Activated CD8-positive, alpha-beta T cell treated with anti-CD3 and anti-CD28 coated beads for 36 hours (primary cell): ENCODE data around the gene TSPAN5. TPM values are rescaled to one million over a fixed set of nuclear protein-coding genes. Genes with fewer than 3 reads are reported as not detected.

ENCODE experiments used
- ATAC-seq: fragments of 200-7000 bp; cut with Tn5 transposase; one replicate; pipeline ENCODE4 v1.10.0; 2021; ENCODE audit warnings: mild to moderate bottlenecking, moderate library complexity
- CTCF ChIA-PET: fragments of 350-600 bp; sonication (Branson Sonifier 250); formaldehyde crosslinking; loops from one replicate; lab custom pipeline; 2021; ENCODE audit warnings: antibody characterized with exemption; lab: Charles Lee
- POLR2A ChIA-PET: fragments of 350-600 bp; sonication (Branson Sonifier 250); formaldehyde crosslinking; loops from one replicate; lab custom pipeline; 2021; ENCODE audit warnings: antibody characterized with exemption; lab: Charles Lee
- DNase-seq: peaks from one replicate; pipeline ENCODE4 v3.0.0-alpha.2; 2020
- H3K27ac Mint-ChIP-seq: one replicate; pipeline ENCODE4 v1.8.0; 2021; ENCODE audit warnings: mild to moderate bottlenecking, mixed read lengths
- H3K27me3 Mint-ChIP-seq: one replicate; pipeline ENCODE4 v1.8.0; 2021; ENCODE audit warnings: mixed read lengths
- H3K36me3 Mint-ChIP-seq: one replicate; pipeline ENCODE4 v1.8.0; 2021; ENCODE audit warnings: low read depth, mixed read lengths
- H3K4me1 Mint-ChIP-seq: one replicate; pipeline ENCODE4 v1.8.0; 2021; ENCODE audit warnings: low read depth, mixed read lengths
- H3K4me3 Mint-ChIP-seq: one replicate; pipeline ENCODE4 v1.8.0; 2021; ENCODE audit warnings: mild to moderate bottlenecking, moderate library complexity, mixed read lengths
- H3K9me3 Mint-ChIP-seq: one replicate; pipeline ENCODE4 v1.8.0; 2021; ENCODE audit warnings: mixed read lengths
- intact Hi-C: fragments of 100-400 bp; cut with micrococcal nuclease; formaldehyde crosslinking; loops from one replicate; pipeline ENCODE4 v1.10.0; 2022
- total RNA-seq, 2 experiments: library from RNA; stranded (reverse); gene quantifications; one replicate each; pipeline ENCODE4 v1.2.3, GENCODE V29; 2021
- TF ChIP-seq, protein P1 (sequence below): fragments of 200-600 bp; IDR thresholded peaks from one replicate; pipeline ENCODE4 v1.8.0; 2022; ENCODE audit warnings: antibody characterized with exemption, mild to moderate bottlenecking

Gene TSPAN5
- total RNA-seq, 2 experiments from 2014 or later: 18.5 to 21.9 TPM

DNA sequence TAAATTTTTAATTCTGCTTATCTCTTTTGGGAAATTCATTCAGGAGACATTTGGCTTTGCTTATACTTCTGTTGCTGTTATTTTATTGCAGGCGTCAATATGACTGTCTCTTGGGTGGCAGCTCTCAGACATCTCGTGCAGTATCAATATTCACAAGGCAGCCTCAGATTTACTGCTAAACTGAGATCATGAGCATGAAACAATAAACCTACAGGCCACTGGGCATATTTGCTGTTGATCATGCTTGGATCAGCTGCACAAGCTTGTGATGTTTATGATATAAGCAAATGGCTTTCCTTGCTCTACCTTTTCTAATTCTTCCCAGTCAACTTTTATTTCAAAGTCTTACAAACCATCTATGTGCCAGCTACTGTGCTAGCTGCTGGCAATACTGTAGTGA lies 39.2 kb downstream of the TSPAN5 start:
- ChIA-PET CTCF (no interaction called here), POLR2A (interaction anchor here (0.7 kb wide), 1 partner anchor 16 kb away, joined by 4 read pairs; no protein-coding TSS in a partner anchor)

DNA sequence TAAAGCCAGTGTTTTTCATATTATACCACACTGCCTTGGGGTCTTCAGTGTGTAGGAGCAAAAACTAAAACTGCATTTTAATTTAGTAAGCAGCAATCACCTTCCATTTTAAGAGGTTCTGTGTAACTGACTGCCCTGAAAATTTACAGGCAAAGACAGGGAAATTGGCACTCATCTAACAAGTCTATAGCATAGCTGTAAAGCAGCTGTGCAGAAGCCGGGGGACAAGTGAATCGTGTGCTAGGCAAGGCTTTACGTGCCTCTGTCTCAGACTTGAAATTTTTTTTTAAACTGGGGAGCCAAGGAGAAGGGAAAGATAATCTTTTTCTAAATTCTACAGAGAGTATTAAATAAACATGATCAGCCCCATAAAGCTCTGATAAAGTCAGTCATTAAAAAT lies 39.7 kb downstream of the TSPAN5 start:
- DNase-seq (no peak), ATAC-seq (no peak)
- Mint-ChIP-seq H3K36me3 (no peaks in the 10 kb centered on the region), H3K27ac (no peak overlapping the region), H3K4me1 (peaks cover 32% of the 10 kb centered on the region), H3K27me3 (no peaks in the 10 kb centered on the region), H3K9me3 (no peaks in the 10 kb centered on the region), H3K4me3 (no peak overlapping the region)
- ChIA-PET POLR2A (interaction anchor here (0.7 kb wide), 1 partner anchor 16 kb away, joined by 4 read pairs; no protein-coding TSS in a partner anchor), CTCF (no interaction called here)
- intact Hi-C loops: no loop called here
- TF ChIP-seq, protein P1, sequence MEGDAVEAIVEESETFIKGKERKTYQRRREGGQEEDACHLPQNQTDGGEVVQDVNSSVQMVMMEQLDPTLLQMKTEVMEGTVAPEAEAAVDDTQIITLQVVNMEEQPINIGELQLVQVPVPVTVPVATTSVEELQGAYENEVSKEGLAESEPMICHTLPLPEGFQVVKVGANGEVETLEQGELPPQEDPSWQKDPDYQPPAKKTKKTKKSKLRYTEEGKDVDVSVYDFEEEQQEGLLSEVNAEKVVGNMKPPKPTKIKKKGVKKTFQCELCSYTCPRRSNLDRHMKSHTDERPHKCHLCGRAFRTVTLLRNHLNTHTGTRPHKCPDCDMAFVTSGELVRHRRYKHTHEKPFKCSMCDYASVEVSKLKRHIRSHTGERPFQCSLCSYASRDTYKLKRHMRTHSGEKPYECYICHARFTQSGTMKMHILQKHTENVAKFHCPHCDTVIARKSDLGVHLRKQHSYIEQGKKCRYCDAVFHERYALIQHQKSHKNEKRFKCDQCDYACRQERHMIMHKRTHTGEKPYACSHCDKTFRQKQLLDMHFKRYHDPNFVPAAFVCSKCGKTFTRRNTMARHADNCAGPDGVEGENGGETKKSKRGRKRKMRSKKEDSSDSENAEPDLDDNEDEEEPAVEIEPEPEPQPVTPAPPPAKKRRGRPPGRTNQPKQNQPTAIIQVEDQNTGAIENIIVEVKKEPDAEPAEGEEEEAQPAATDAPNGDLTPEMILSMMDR: no peak

More for the DNA sequence above, 39.2 kb downstream of the TSPAN5 start:
- no peaks in the 10 kb centered on the region for H3K36me3 Mint-ChIP-seq
- no peaks in the 10 kb centered on the region for H3K9me3 Mint-ChIP-seq
- ATAC-seq (no peak), DNase-seq (no peak)
- no peak overlapping the region for H3K4me3 Mint-ChIP-seq
- no peak overlapping the region for H3K27ac Mint-ChIP-seq
- H3K4me1 Mint-ChIP-seq: peaks cover 32% of the 10 kb centered on the region
- TF ChIP-seq, protein P1: no peak
- intact Hi-C loops: no loop called here
- no peaks in the 10 kb centered on the region for H3K27me3 Mint-ChIP-seq

DNA sequence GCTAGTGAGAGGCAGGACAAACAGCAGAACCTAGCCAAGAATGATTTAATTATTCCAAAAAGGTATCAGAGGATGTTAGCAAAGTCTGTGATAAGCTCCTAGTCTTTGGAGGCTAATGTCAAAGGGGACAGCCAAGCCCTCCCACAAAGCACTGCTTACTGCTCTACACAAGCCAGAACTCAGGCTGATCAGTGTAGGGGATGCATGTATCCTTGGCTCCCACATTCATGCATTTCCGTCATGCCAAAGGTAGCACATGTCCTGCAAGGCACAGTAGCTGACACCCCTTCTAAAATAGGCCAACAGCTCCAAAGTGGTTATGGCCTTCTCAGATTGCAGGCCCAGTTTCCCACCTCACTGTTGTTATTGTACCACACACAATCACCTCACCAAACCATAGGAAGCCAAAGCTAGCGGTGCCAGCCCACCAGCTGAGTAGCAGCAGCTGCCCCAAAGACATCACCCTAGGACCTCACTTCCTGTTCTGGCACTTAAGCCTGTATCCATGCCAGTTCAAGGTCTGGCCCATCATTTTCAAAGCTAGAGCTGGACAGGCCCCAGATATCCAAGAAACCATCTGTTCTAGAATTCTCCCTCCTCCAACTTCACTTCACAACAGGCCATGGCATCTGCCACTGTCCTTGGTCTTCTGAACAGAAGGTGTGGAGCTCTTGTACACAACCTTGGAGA lies 40.9 kb downstream of the TSPAN5 start:
- H3K27me3 Mint-ChIP-seq: no peaks in the 10 kb centered on the region
- H3K36me3 Mint-ChIP-seq: no peaks in the 10 kb centered on the region
- DNase-seq (no peak), ATAC-seq (no peak)
- ChIA-PET CTCF (interaction anchor here (2.0 kb wide), 1 partner anchor 18 kb away, joined by 7 read pairs; no protein-coding TSS in a partner anchor), POLR2A (interaction anchor here (0.9 kb wide), 1 partner anchor 41 kb away, joined by 3 read pairs; the partner anchor contains the start of gene TSPAN5)
- intact Hi-C loops: no loop called here
- TF ChIP-seq, protein P1: no peak
- no peak overlapping the region for H3K27ac Mint-ChIP-seq
- no peak overlapping the region for H3K4me3 Mint-ChIP-seq
- H3K4me1 Mint-ChIP-seq: peaks cover 36% of the 10 kb centered on the region
- H3K9me3 Mint-ChIP-seq: no peaks in the 10 kb centered on the region

DNA sequence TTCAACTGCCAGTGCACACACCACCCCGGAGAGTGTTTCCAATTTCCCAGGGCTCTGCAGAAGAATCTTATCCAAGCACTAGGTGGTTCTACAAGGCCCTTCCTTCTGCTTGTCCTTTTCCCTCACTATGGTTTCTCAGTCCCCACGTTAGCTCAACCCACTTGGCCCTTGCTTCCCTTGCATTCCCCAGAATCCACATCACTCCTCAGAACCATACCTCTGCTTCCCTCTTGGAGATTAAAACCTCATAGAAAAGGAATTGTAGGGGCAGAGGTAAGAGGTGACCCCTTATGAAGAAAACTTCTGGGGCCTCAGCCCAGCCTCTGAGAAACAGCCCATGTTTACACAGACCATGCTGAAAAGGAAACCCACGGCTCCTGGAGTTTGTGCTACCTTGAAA lies 42.4 kb downstream of the TSPAN5 start:
- H3K27ac Mint-ChIP-seq: no peak overlapping the region
- H3K27me3 Mint-ChIP-seq: no peaks in the 10 kb centered on the region
- no peaks in the 10 kb centered on the region for H3K36me3 Mint-ChIP-seq
- TF ChIP-seq, protein P1: no peak
- DNase-seq (no peak), ATAC-seq (no peak)
- no peaks in the 10 kb centered on the region for H3K9me3 Mint-ChIP-seq
- POLR2A ChIA-PET: no interaction called here
- H3K4me1 Mint-ChIP-seq: peaks cover 35% of the 10 kb centered on the region
- no peak overlapping the region for H3K4me3 Mint-ChIP-seq
- CTCF ChIA-PET: no interaction called here
- intact Hi-C loops: no loop called here

DNA sequence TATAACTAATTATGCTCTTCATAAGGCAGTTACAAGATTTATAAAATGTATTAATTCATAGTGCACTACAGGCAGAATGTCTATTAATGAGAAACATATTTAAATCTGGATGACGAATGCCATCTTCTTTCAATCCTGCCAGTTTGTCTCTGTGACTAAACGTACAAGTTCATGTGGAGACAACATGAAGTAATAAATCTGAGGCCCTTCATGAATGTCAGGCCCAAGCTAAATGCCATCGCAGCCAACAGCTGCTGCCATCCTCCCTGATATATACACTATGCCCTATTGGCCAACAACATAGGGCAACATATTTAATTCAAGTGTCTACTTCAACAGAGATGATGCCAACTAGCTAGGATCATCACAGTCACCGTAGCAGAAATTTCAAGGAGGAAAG lies 43.7 kb downstream of the TSPAN5 start:
- H3K36me3 Mint-ChIP-seq: no peaks in the 10 kb centered on the region
- H3K9me3 Mint-ChIP-seq: no peaks in the 10 kb centered on the region
- TF ChIP-seq, protein P1: no peak
- ChIA-PET CTCF (no interaction called here), POLR2A (interaction anchor here (0.7 kb wide), 1 partner anchor 24 kb away, joined by 3 read pairs; no protein-coding TSS in a partner anchor)
- no peak overlapping the region for H3K27ac Mint-ChIP-seq
- DNase-seq (no peak), ATAC-seq (no peak)
- peaks cover 29% of the 10 kb centered on the region for H3K4me1 Mint-ChIP-seq
- no peaks in the 10 kb centered on the region for H3K27me3 Mint-ChIP-seq
- intact Hi-C loops: no loop called here
- no peak overlapping the region for H3K4me3 Mint-ChIP-seq
